ENCODE measurements around the gene FPR3.

DNA sequence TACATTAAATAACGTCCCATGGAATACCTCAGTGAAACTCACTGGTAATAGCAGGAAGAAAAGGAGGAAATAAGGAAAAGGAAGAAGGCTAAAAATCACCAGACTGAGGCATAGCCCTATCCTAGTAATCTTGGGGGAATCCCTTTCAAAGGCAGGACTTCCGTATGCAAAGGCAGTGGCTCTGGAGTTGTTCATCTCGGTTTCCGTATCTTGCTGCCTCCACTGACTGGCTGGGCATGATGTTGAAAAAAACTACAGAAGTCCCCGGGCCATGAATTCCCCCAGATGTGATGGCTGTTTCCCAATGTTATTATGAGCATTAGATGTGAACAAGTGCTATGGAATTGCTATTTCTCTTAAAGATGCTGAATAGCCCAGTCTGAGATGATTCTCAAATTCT lies 28.5 kb upstream of the FPR3 start:
- no peak for TF ChIP-seq ZNF391 (tag by site-specific recombination; IDR thresholded peaks at IDR 0.05; ENCODE audit: borderline replicate concordance, low read depth)
- TF ChIP-seq, protein P1, sequence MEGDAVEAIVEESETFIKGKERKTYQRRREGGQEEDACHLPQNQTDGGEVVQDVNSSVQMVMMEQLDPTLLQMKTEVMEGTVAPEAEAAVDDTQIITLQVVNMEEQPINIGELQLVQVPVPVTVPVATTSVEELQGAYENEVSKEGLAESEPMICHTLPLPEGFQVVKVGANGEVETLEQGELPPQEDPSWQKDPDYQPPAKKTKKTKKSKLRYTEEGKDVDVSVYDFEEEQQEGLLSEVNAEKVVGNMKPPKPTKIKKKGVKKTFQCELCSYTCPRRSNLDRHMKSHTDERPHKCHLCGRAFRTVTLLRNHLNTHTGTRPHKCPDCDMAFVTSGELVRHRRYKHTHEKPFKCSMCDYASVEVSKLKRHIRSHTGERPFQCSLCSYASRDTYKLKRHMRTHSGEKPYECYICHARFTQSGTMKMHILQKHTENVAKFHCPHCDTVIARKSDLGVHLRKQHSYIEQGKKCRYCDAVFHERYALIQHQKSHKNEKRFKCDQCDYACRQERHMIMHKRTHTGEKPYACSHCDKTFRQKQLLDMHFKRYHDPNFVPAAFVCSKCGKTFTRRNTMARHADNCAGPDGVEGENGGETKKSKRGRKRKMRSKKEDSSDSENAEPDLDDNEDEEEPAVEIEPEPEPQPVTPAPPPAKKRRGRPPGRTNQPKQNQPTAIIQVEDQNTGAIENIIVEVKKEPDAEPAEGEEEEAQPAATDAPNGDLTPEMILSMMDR (tag by site-specific recombination; IDR thresholded peaks at IDR 0.05) = no peak
- TF ChIP-seq, protein P2, sequence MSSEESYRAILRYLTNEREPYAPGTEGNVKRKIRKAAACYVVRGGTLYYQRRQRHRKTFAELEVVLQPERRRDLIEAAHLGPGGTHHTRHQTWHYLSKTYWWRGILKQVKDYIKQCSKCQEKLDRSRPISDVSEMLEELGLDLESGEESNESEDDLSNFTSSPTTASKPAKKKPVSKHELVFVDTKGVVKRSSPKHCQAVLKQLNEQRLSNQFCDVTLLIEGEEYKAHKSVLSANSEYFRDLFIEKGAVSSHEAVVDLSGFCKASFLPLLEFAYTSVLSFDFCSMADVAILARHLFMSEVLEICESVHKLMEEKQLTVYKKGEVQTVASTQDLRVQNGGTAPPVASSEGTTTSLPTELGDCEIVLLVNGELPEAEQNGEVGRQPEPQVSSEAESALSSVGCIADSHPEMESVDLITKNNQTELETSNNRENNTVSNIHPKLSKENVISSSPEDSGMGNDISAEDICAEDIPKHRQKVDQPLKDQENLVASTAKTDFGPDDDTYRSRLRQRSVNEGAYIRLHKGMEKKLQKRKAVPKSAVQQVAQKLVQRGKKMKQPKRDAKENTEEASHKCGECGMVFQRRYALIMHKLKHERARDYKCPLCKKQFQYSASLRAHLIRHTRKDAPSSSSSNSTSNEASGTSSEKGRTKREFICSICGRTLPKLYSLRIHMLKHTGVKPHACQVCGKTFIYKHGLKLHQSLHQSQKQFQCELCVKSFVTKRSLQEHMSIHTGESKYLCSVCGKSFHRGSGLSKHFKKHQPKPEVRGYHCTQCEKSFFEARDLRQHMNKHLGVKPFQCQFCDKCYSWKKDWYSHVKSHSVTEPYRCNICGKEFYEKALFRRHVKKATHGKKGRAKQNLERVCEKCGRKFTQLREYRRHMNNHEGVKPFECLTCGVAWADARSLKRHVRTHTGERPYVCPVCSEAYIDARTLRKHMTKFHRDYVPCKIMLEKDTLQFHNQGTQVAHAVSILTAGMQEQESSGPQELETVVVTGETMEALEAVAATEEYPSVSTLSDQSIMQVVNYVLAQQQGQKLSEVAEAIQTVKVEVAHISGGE (tag by site-specific recombination; conservative IDR thresholded peaks at IDR 0.05; ENCODE audit: low read depth) = no peak
- TF ChIP-seq ZNF433 (tag by site-specific recombination; IDR thresholded peaks at IDR 0.05; ENCODE audit: low read depth) = no peak
- TF ChIP-seq ZNF274 (IDR thresholded peaks at IDR 0.05; ENCODE audit: low read length) = no peak
- no peak for TF ChIP-seq ZNF274 (tag by site-specific recombination; IDR thresholded peaks at IDR 0.05; ENCODE audit: borderline replicate concordance)
- TF ChIP-seq ZNF157 (tag by site-specific recombination; IDR thresholded peaks at IDR 0.05) = no peak
- TF ChIP-seq, protein P3, sequence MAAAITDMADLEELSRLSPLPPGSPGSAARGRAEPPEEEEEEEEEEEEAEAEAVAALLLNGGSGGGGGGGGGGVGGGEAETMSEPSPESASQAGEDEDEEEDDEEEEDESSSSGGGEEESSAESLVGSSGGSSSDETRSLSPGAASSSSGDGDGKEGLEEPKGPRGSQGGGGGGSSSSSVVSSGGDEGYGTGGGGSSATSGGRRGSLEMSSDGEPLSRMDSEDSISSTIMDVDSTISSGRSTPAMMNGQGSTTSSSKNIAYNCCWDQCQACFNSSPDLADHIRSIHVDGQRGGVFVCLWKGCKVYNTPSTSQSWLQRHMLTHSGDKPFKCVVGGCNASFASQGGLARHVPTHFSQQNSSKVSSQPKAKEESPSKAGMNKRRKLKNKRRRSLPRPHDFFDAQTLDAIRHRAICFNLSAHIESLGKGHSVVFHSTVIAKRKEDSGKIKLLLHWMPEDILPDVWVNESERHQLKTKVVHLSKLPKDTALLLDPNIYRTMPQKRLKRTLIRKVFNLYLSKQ (tag by site-specific recombination; IDR thresholded peaks at IDR 0.05; ENCODE audit: borderline replicate concordance) = no peak
- no peak for TF ChIP-seq ZNF561 (tag by site-specific recombination; IDR thresholded peaks at IDR 0.05; ENCODE audit: borderline replicate concordance)
- TF ChIP-seq ZNF501 (tag by site-specific recombination; IDR thresholded peaks at IDR 0.05) = no peak
